Mesendoderm (in vitro differentiated cells): ENCODE results near the gene OR52E5.

Experiments
- DNase-seq: peaks from one replicate; pipeline ENCODE4 v3.0.0; 2013
- H2AK5ac ChIP-seq: 2 replicates; pipeline ENCODE4 v1.6.1; 2013; ENCODE audit warnings: low read length, inconsistent platforms
- H2BK120ac ChIP-seq: 2 replicates; pipeline ENCODE4 v1.6.1; 2013; ENCODE audit warnings: low read depth, mild to moderate bottlenecking, low read length, moderate library complexity, mixed read lengths
- H2BK15ac ChIP-seq: replicated peaks from 2 replicates; pipeline ENCODE4 v1.6.1; 2013; ENCODE audit warnings: low read depth, mild to moderate bottlenecking, moderate library complexity
- H2BK5ac ChIP-seq: 2 replicates; pipeline ENCODE4 v1.6.1; 2013; ENCODE audit warnings: low read length, inconsistent platforms
- H3K18ac ChIP-seq: 2 replicates; pipeline ENCODE4 v1.6.1; 2013; ENCODE audit warnings: mild to moderate bottlenecking, low read length, mixed read lengths
- H3K23ac ChIP-seq: one replicate; pipeline ENCODE4 v1.6.1; 2013; ENCODE audit warnings: low read length
- H3K27ac ChIP-seq: 2 replicates; pipeline ENCODE4 v1.5.1; 2013; ENCODE audit warnings: low read depth, mild to moderate bottlenecking, inconsistent platforms, low read length, moderate library complexity
- H3K27me3 ChIP-seq: 2 replicates; pipeline ENCODE4 v1.6.1; 2013; ENCODE audit warnings: low read length, control low read depth, mild to moderate bottlenecking, inconsistent platforms; ENCODE audit not compliant: insufficient read depth, poor library complexity
- H3K36me3 ChIP-seq: 2 replicates; pipeline ENCODE4 v1.6.1; 2013; ENCODE audit warnings: low read length, inconsistent platforms; ENCODE audit not compliant: control insufficient read depth, insufficient read depth
- H3K4ac ChIP-seq: one replicate; pipeline ENCODE4 v1.6.1; 2013; ENCODE audit warnings: low read depth, mild to moderate bottlenecking, low read length, moderate library complexity
- H3K4me1 ChIP-seq: 2 replicates; pipeline ENCODE4 v1.6.1; 2013; ENCODE audit warnings: low read depth, low read length, inconsistent platforms; ENCODE audit not compliant: control insufficient read depth
- H3K4me2 ChIP-seq: 2 replicates; pipeline ENCODE4 v1.6.1; 2013; ENCODE audit warnings: low read length
- H3K4me3 ChIP-seq: 2 replicates; pipeline ENCODE4 v1.5.1; 2013; ENCODE audit warnings: mild to moderate bottlenecking, low read length
- H3K56ac ChIP-seq: one replicate; pipeline ENCODE4 v1.6.1; 2013; ENCODE audit warnings: low read length
- H3K79me1 ChIP-seq: 2 replicates; pipeline ENCODE4 v1.6.1; 2013; ENCODE audit warnings: low read length, inconsistent platforms
- H3K79me2 ChIP-seq: 2 replicates; pipeline ENCODE4 v1.6.1; 2013; ENCODE audit warnings: mild to moderate bottlenecking, low read length; ENCODE audit not compliant: control insufficient read depth, insufficient read depth
- H3K9ac ChIP-seq: 2 replicates; pipeline ENCODE4 v1.6.1; 2013; ENCODE audit warnings: low read length, inconsistent platforms
- H4K5ac ChIP-seq: one replicate; pipeline ENCODE4 v1.6.1; 2013; ENCODE audit warnings: low read length
- H4K8ac ChIP-seq: one replicate; pipeline ENCODE4 v1.6.1; 2013; ENCODE audit warnings: low read depth, mild to moderate bottlenecking, control low read depth, low read length, moderate library complexity
- WGBS: extraction: QIAGEN DNeasy Blood & Tissue Kit; methylation state at CpG from one replicate; pipeline ENCODE4 v1.1.7; 2013; ENCODE audit warnings: low lambda C conversion rate, missing lambda C conversion rate; ENCODE audit not compliant: insufficient coverage; ENCODE audit errors: extremely low coverage; 5-methylcytosine and 5-hydroxymethylcytosine counted together

The OR52E5 gene

DNA sequence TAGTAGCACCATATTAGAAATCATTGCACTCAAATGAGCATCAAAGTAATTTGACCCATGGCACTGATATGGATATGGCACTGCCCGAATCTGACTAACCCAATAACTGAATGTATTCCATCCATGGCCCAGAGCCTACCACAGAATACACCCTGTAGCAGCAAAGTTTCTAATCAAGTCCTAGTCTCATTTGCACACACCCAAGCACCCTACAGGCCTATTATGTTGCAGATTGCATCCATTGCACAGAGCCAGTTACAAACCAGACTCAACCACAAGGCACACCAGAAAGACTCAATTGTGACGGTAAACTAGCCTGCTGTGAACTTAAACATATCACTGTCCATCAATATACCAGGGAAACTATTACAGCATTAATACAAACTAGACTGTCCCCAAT, 6.5 kb downstream of the OR52E5 start:
- no peak overlapping the region for H2AK5ac ChIP-seq
- DNase-seq = no peak
- no peak overlapping the region for H2BK120ac ChIP-seq
- H3K9ac ChIP-seq = no peak overlapping the region
- no peak overlapping the region for H4K5ac ChIP-seq
- no CpG with 5 or more reads among the region's 2 CpGs for WGBS
- H2BK5ac ChIP-seq = no peak overlapping the region
- H3K27me3 ChIP-seq = no peaks in the 10 kb centered on the region
- H3K23ac ChIP-seq = no peak overlapping the region
- H3K27ac ChIP-seq = no peak overlapping the region
- H3K4me2 ChIP-seq = no peak overlapping the region
- no peaks in the 10 kb centered on the region for H3K79me2 ChIP-seq
- no peak overlapping the region for H3K4me3 ChIP-seq
- H4K8ac ChIP-seq = no peak overlapping the region
- no peak overlapping the region for H3K56ac ChIP-seq
- H3K4me1 ChIP-seq = no peaks in the 10 kb centered on the region
- H2BK15ac ChIP-seq = no peak overlapping the region
- H3K18ac ChIP-seq = no peak overlapping the region
- H3K36me3 ChIP-seq = no peaks in the 10 kb centered on the region
- H3K79me1 ChIP-seq = no peaks in the 10 kb centered on the region
- H3K4ac ChIP-seq = no peak overlapping the region

DNA sequence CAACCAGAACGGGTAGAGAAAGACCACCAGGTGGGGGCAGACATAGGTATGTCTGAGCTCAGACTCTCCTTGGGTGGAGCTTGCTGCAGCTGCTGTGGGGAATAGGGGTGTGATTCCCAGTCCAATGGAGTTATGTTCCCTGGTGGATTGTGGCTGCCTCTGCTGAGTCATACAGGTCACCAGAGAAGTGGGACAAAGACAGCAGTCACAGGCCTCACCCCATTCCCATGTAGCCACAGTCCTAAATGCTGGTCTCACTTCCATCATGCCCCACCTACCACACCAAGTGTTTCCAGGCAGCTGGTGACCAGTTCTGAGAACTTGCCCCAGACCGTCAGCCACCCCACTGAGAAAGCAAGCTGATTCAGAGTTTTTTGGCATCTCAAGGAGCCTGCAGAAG, 17.5 kb downstream of the OR52E5 start:
- no peak overlapping the region for H3K4me3 ChIP-seq
- no peak overlapping the region for H2AK5ac ChIP-seq
- no peak overlapping the region for H4K5ac ChIP-seq
- no peaks in the 10 kb centered on the region for H3K79me1 ChIP-seq
- H2BK15ac ChIP-seq = no peak overlapping the region
- no peak overlapping the region for H3K23ac ChIP-seq
- H3K27ac ChIP-seq = no peak overlapping the region
- no peaks in the 10 kb centered on the region for H3K36me3 ChIP-seq
- no peak overlapping the region for H2BK5ac ChIP-seq
- no peak overlapping the region for H2BK120ac ChIP-seq
- H3K27me3 ChIP-seq = no peaks in the 10 kb centered on the region
- no peaks in the 10 kb centered on the region for H3K79me2 ChIP-seq
- no peak overlapping the region for H3K9ac ChIP-seq
- no CpG with 5 or more reads among the region's 2 CpGs for WGBS
- H3K18ac ChIP-seq = no peak overlapping the region
- H3K4me1 ChIP-seq = no peaks in the 10 kb centered on the region
- no peak overlapping the region for H3K56ac ChIP-seq
- no peak overlapping the region for H3K4ac ChIP-seq
- DNase-seq = no peak
- H3K4me2 ChIP-seq = no peak overlapping the region
- H4K8ac ChIP-seq = no peak overlapping the region

DNA sequence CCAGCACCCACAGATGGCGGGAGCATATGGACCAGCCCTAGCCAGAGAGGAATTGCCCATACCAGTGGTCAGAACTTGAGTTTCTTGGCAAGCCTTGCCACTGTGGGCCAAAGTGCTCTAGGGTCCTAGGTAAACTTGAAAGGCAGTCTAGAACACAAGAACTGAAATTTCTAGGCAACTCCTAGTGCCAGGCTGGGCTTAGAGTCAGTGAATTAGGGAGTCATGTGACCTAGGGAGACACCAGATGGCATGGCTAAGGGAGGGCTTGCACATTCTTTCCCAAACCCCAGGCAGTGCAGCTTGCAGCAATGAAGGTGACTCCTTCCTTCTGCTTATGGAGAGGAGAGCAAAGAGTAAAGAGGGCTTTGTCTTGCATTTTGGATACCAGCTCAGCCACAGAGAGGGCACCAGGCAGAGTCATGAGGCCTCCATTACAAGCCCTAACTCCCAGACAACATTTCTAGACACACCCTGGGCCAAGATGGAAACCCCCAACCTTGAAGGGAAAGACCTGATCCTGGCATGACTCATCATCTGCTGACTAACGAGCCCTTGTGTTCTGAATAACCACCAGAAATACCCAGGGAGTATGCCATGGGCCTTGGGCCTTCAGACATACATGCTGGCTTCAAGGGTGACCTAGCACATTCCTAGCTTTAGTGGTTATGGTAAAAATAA, 29.9 kb downstream of the OR52E5 start:
- no peak overlapping the region for H4K8ac ChIP-seq
- no peaks in the 10 kb centered on the region for H3K79me2 ChIP-seq
- H3K27me3 ChIP-seq = no peaks in the 10 kb centered on the region
- peak; percentile 16 for DNase-seq
- H3K18ac ChIP-seq = no peak overlapping the region
- H2BK5ac ChIP-seq = no peak overlapping the region
- no peak overlapping the region for H3K23ac ChIP-seq
- H3K4ac ChIP-seq = no peak overlapping the region
- H3K4me1 ChIP-seq = no peaks in the 10 kb centered on the region
- no peak overlapping the region for H3K4me2 ChIP-seq
- H2BK15ac ChIP-seq = no peak overlapping the region
- H3K4me3 ChIP-seq = no peak overlapping the region
- H3K56ac ChIP-seq = no peak overlapping the region
- no peak overlapping the region for H2AK5ac ChIP-seq
- H3K79me1 ChIP-seq = no peaks in the 10 kb centered on the region
- H4K5ac ChIP-seq = no peak overlapping the region
- H2BK120ac ChIP-seq = no peak overlapping the region
- no peak overlapping the region for H3K9ac ChIP-seq
- no peak overlapping the region for H3K27ac ChIP-seq
- no CpG with 5 or more reads among the region's 2 CpGs for WGBS
- no peaks in the 10 kb centered on the region for H3K36me3 ChIP-seq

DNA sequence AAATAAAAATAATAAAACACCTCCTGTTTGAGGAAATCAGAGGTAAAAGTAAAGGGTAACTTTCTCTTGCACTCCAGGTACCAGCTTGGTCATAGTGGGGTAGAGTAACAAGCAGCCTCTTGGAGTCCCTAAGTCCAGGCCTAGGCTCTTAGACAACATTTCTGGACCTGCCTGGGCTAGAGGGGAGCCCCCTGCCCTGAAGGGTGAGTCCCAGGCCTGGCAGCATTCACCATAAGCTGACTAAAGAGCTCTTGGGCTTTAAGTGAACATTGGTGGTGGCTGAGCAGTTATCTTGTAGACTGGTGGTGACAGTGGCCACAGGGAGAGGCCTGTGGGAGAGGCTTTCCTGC, 30.4 kb downstream of the OR52E5 start:
- H4K5ac ChIP-seq = no peak overlapping the region
- H3K9ac ChIP-seq = no peak overlapping the region
- no peak overlapping the region for H2BK5ac ChIP-seq
- no peaks in the 10 kb centered on the region for H3K27me3 ChIP-seq
- no peaks in the 10 kb centered on the region for H3K79me2 ChIP-seq
- no peak overlapping the region for H3K4ac ChIP-seq
- H2BK120ac ChIP-seq = no peak overlapping the region
- H4K8ac ChIP-seq = no peak overlapping the region
- H3K4me3 ChIP-seq = no peak overlapping the region
- H2BK15ac ChIP-seq = no peak overlapping the region
- H3K23ac ChIP-seq = no peak overlapping the region
- H3K4me2 ChIP-seq = no peak overlapping the region
- H3K56ac ChIP-seq = no peak overlapping the region
- no peak for DNase-seq
- H3K18ac ChIP-seq = no peak overlapping the region
- H3K79me1 ChIP-seq = no peaks in the 10 kb centered on the region
- H3K4me1 ChIP-seq = no peaks in the 10 kb centered on the region
- H3K27ac ChIP-seq = no peak overlapping the region
- no peak overlapping the region for H2AK5ac ChIP-seq
- H3K36me3 ChIP-seq = no peaks in the 10 kb centered on the region

DNA sequence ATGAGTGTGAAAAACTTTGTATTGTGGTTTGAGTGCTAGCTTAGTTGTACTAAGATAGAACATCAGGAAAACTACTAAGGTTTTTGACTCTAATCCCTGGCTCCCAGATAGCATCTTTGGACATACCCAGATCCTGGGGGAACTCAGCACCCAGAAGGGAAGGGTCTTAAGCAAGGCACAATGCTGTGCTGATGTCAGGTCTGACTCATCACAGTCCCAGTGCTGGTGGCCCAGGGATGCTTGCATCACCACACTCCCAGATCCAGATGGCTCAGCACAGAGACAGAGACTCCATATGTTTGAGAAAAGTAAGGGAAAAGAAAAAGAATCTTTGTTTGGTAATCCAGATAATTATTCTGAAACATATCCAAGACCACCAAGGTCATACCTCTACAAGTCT, 30.8 kb downstream of the OR52E5 start:
- no peak overlapping the region for H2BK15ac ChIP-seq
- H3K79me2 ChIP-seq = no peaks in the 10 kb centered on the region
- H4K5ac ChIP-seq = no peak overlapping the region
- H3K27ac ChIP-seq = no peak overlapping the region
- H2BK5ac ChIP-seq = no peak overlapping the region
- H3K4me2 ChIP-seq = no peak overlapping the region
- H4K8ac ChIP-seq = no peak overlapping the region
- no peak overlapping the region for H2AK5ac ChIP-seq
- no peak overlapping the region for H3K9ac ChIP-seq
- H3K4ac ChIP-seq = no peak overlapping the region
- H3K4me3 ChIP-seq = no peak overlapping the region
- H3K27me3 ChIP-seq = no peaks in the 10 kb centered on the region
- H3K79me1 ChIP-seq = no peaks in the 10 kb centered on the region
- no peaks in the 10 kb centered on the region for H3K36me3 ChIP-seq
- no peak overlapping the region for H3K18ac ChIP-seq
- H3K23ac ChIP-seq = no peak overlapping the region
- H3K4me1 ChIP-seq = no peaks in the 10 kb centered on the region
- H3K56ac ChIP-seq = no peak overlapping the region
- no peak overlapping the region for H2BK120ac ChIP-seq
- peak; percentile 3 for DNase-seq

DNA sequence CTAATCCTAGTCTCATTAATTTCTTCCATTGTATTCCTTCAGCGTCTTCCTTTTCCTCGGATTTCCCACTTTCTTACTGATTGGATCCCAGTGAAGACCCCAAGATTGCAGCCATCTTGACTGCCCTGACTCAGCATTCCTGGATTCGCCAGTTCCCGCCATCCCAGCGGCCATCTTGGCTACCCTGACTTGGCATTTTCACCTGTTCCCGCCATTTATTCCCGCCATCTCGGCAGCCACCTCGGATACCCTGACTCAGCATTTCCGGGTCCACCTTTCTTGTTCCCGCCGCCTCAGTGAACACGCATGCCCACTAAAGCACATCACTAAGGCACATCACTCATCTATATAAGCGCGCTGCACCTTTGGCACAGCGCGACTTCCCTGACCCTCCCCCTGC, 35.3 kb downstream of the OR52E5 start:
- H3K9ac ChIP-seq = no peak overlapping the region
- no peak overlapping the region for H3K4ac ChIP-seq
- no peaks in the 10 kb centered on the region for H3K36me3 ChIP-seq
- no peak overlapping the region for H3K27ac ChIP-seq
- no peak overlapping the region for H4K5ac ChIP-seq
- no peak overlapping the region for H3K4me2 ChIP-seq
- H3K79me1 ChIP-seq = no peaks in the 10 kb centered on the region
- H2BK120ac ChIP-seq = no peak overlapping the region
- no peak overlapping the region for H2BK5ac ChIP-seq
- H2AK5ac ChIP-seq = no peak overlapping the region
- H3K79me2 ChIP-seq = no peaks in the 10 kb centered on the region
- WGBS = no CpG with 5 or more reads among the region's 17 CpGs
- H3K4me1 ChIP-seq = no peaks in the 10 kb centered on the region
- no peak overlapping the region for H3K18ac ChIP-seq
- no peaks in the 10 kb centered on the region for H3K27me3 ChIP-seq
- no peak overlapping the region for H3K23ac ChIP-seq
- no peak overlapping the region for H3K4me3 ChIP-seq
- H3K56ac ChIP-seq = no peak overlapping the region
- H4K8ac ChIP-seq = no peak overlapping the region
- no peak for DNase-seq
- no peak overlapping the region for H2BK15ac ChIP-seq
